ENCODE data around the gene GDF15.

GRCh38 chr19:18350490-18350889 is 35.5 kb upstream of the GDF15 start:
- TF ChIP-seq, protein P1, sequence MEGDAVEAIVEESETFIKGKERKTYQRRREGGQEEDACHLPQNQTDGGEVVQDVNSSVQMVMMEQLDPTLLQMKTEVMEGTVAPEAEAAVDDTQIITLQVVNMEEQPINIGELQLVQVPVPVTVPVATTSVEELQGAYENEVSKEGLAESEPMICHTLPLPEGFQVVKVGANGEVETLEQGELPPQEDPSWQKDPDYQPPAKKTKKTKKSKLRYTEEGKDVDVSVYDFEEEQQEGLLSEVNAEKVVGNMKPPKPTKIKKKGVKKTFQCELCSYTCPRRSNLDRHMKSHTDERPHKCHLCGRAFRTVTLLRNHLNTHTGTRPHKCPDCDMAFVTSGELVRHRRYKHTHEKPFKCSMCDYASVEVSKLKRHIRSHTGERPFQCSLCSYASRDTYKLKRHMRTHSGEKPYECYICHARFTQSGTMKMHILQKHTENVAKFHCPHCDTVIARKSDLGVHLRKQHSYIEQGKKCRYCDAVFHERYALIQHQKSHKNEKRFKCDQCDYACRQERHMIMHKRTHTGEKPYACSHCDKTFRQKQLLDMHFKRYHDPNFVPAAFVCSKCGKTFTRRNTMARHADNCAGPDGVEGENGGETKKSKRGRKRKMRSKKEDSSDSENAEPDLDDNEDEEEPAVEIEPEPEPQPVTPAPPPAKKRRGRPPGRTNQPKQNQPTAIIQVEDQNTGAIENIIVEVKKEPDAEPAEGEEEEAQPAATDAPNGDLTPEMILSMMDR (IDR thresholded peaks at IDR 0.05), result no peak
- TF ChIP-seq POLR2A (IDR thresholded peaks at IDR 0.05), result no peak

Measured in heart left ventricle (tissue), 13 donors.